Spinal cord (tissue), 10 donors: ENCODE results near the gene ADAMTSL1. TPM values are rescaled to one million over a fixed set of nuclear protein-coding genes. Genes with fewer than 3 reads are reported as not detected.
A peak's percentile ranks its signal among the peaks of the same experiment; 100 is the strongest.

Experiments used
- DNase-seq, 6 donors: peaks; one replicate each; pipeline versions ENCODE4 v3.0.0 to v3.0.0-alpha.2; 2013 to 2015; ENCODE audit warnings: low spot score in 6 of 6, low read depth in 4 of 6
- H3K27ac ChIP-seq: one replicate; pipeline ENCODE4 v1.5.1; 2013; ENCODE audit warnings: low read depth, low read length, control low read depth
- H3K27me3 ChIP-seq: one replicate; pipeline ENCODE4 v1.6.1; 2013; ENCODE audit warnings: low read length; ENCODE audit not compliant: control insufficient read depth, insufficient read depth
- H3K36me3 ChIP-seq: one replicate; pipeline ENCODE4 v1.6.1; 2013; ENCODE audit warnings: low read length; ENCODE audit not compliant: control insufficient read depth, insufficient read depth
- H3K4me1 ChIP-seq: one replicate; pipeline ENCODE4 v1.6.1; 2013; ENCODE audit warnings: low read length; ENCODE audit not compliant: control insufficient read depth, insufficient read depth
- H3K4me3 ChIP-seq: one replicate; pipeline ENCODE4 v1.5.1; 2013; ENCODE audit warnings: low read depth, low read length, control low read depth
- H3K9me3 ChIP-seq: one replicate; pipeline ENCODE4 v1.6.1; 2013; ENCODE audit warnings: low read length; ENCODE audit not compliant: control insufficient read depth, insufficient read depth
- WGBS: methylation state at CpG from one replicate; pipeline ENCODE4 v1.1.5; 2013; ENCODE audit warnings: missing lambda C conversion rate; ENCODE audit not compliant: insufficient coverage; 5-methylcytosine and 5-hydroxymethylcytosine counted together
- polyA plus RNA-seq, 2 donors: library from polyadenylated mRNA; unstranded; fragments of 120-200 nt; gene quantifications; one replicate each; pipeline ENCODE4 v1.2.1, GENCODE V29; 2013; ENCODE audit not compliant: insufficient read length in 2 of 2
- total RNA-seq, 2 donors: library from RNA; depleted of rRNA in 1 of 2; stranded (reverse); fragments of 120-200 nt in 1 of 2; fragments of >200 nt in 1 of 2; gene quantifications; one replicate each; pipeline versions ENCODE4 v1.2.3 to v1.2.4, GENCODE V29; 2013 to 2014
- donor health status: healthy.

Gene ADAMTSL1
- total and polyA plus RNA-seq, 4 donors = 21.7 to 35.3 (median 28.4) TPM

GRCh38 chr9:18479405-18479804, 5.5 kb downstream of the ADAMTSL1 start:
- Histone ChIP-seq H3K4me1 (peaks cover 3% of the 10 kb centered on the region), H3K27ac (no peak overlapping the region), H3K27me3 (no peaks in the 10 kb centered on the region), H3K9me3 (no peaks in the 10 kb centered on the region), H3K4me3 (no peak overlapping the region), H3K36me3 (no peaks in the 10 kb centered on the region)
- DNase-seq = no peak
- 55% methylated on average over 1 of the region's 3 CpGs for WGBS

DNA sequence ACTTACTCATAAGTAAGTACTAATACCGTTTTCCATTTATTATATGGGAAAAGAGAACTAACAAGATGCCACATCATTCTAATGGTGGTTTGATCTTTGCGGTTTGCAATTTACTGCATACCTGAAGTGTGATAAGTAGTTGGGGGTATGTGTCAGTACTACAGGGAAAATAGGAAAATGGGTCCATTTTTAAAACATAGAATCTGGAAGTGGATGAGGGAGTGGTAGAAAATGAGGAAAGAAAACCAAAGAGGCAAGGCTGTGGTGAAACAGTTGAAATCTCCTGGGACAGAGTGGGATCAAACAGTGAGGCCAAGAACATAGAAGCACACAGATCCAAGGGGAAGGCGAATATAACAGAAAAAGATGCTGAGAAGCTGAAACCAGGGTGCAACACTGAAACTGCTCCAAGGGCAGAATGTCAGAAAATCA, 6.7 kb downstream of the ADAMTSL1 start:
- H3K27me3 ChIP-seq = no peaks in the 10 kb centered on the region
- peaks cover 3% of the 10 kb centered on the region for H3K4me1 ChIP-seq
- H3K36me3 ChIP-seq = no peaks in the 10 kb centered on the region
- no peaks in the 10 kb centered on the region for H3K9me3 ChIP-seq
- no peak overlapping the region for H3K27ac ChIP-seq
- 60% methylated on average over 2 of the region's 3 CpGs for WGBS
- no peak for DNase-seq
- no peak overlapping the region for H3K4me3 ChIP-seq

- Histone ChIP-seq H3K4me3 (no peak overlapping the region), H3K27me3 (no peaks in the 10 kb centered on the region), H3K36me3 (no peaks in the 10 kb centered on the region), H3K9me3 (no peaks in the 10 kb centered on the region), H3K27ac (no peak overlapping the region), H3K4me1 (peaks cover 3% of the 10 kb centered on the region)
- no CpG with 5 or more reads among the region's 2 CpGs for WGBS
- DNase-seq = no peak
These were observed 8.4 kb downstream of the ADAMTSL1 start for GRCh38 chr9:18482371-18482770.

DNA sequence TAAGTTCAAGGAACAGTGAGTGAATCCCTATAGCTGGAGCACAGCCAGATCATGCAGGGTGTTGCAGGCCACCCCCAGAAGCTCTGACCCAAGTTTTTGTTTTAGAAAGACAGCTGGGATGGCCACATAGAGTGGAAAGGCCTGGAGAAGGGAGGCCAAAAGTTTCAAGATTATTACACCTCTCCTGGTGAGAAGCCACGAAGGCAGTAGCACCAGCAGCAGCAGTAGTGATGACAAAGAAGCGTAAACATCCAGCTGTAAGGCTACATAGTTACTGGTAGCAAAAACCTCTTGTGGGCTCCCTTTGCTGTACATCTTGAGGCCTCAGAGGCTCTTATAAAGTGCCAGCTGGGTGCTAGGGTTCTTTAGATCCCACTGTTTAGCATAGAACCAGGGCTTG, 11.8 kb downstream of the ADAMTSL1 start:
- Histone ChIP-seq H3K9me3 (no peaks in the 10 kb centered on the region), H3K27me3 (no peaks in the 10 kb centered on the region), H3K36me3 (no peaks in the 10 kb centered on the region), H3K27ac (no peak overlapping the region), H3K4me3 (no peak overlapping the region), H3K4me1 (peaks cover 4% of the 10 kb centered on the region)
- no peak for DNase-seq
- 60% methylated on average over 2 of the region's 2 CpGs for WGBS

DNA sequence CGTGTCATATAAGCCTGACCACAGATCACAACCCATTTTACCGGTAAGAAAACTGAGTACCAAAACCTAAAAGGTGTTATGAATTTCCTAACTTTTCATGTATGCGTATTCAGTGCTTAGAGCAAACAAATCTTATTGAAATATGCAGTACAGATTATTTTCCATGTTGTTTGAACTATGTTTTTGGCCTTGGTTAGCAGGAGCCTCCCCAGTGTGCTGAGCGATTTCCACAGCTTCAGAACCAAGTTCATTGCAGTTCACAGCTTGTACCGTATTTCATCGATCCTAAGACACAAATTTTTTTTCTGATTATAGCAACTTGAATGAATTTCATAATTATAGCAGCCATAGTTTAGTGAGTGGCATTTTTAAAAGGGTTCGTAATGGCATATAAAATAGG, 13.7 kb downstream of the ADAMTSL1 start:
- Histone ChIP-seq H3K36me3 (no peaks in the 10 kb centered on the region), H3K27ac (no peak overlapping the region), H3K9me3 (no peaks in the 10 kb centered on the region), H3K27me3 (no peaks in the 10 kb centered on the region), H3K4me1 (peaks cover 4% of the 10 kb centered on the region), H3K4me3 (no peak overlapping the region)
- WGBS = no CpG with 5 or more reads among the region's 7 CpGs
- no peak for DNase-seq

DNA sequence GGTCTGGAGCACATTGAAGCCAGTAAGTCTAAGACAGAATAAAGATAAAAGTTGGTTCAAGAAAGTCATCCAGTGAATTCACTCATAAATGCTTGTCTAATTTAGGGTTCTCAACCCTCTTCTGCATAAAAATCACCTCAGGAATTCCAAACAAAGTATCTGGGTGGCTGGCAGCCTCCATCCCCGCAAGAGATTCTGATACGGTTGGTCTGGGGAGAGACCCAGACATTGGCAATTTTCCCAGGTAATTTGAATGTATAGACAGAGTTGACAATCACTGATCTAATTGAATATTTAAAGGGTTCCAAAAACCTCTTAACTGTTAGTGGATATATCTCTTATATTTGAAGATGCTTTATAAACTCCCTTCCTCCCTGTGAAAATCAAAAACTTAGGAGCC, 14.9 kb downstream of the ADAMTSL1 start:
- no CpG with 5 or more reads among the region's 2 CpGs for WGBS
- Histone ChIP-seq H3K27me3 (no peaks in the 10 kb centered on the region), H3K4me1 (peaks cover 4% of the 10 kb centered on the region), H3K36me3 (no peaks in the 10 kb centered on the region), H3K4me3 (no peak overlapping the region), H3K27ac (no peak overlapping the region), H3K9me3 (no peaks in the 10 kb centered on the region)
- DNase-seq = no peak

GRCh38 chr9:18489861-18490260, 15.9 kb downstream of the ADAMTSL1 start:
- no peaks in the 10 kb centered on the region for H3K9me3 ChIP-seq
- WGBS = 88% methylated on average over 1 of the region's 2 CpGs
- no peaks in the 10 kb centered on the region for H3K36me3 ChIP-seq
- DNase-seq = no peak
- H3K27me3 ChIP-seq = no peaks in the 10 kb centered on the region
- H3K27ac ChIP-seq = peak overlapping the region; percentile 62
- peaks cover 4% of the 10 kb centered on the region for H3K4me1 ChIP-seq
- H3K4me3 ChIP-seq = no peak overlapping the region

GRCh38 chr9:18490641-18491370, 16.9 kb downstream of the ADAMTSL1 start:
- Histone ChIP-seq H3K36me3 (no peaks in the 10 kb centered on the region), H3K4me1 (peaks cover 4% of the 10 kb centered on the region), H3K4me3 (no peak overlapping the region), H3K9me3 (no peaks in the 10 kb centered on the region), H3K27ac (peak overlapping the region; percentile 62), H3K27me3 (no peaks in the 10 kb centered on the region)
- WGBS = 34% methylated on average over 7 of the region's 7 CpGs
- DNase-seq = peak in 2 of 6 donors; percentile 31 to 96

DNA sequence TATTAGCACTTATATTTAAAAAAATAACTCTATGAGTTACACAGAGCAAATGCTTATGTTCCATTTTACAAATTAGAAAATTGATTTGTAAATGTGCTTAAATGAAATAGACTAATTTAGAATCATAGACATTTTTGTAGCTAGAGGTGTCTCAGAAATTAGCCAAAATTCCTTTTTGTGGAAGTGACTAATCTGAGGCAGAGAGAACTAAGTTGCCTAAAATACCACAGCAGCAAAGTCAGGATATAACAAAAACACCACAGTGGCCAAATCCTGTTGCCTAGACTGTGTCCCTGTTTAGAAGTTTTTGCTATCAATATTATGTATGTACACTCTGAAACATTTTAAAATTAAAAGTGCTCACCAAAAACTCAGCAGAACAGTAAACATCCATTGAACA, 18.7 kb downstream of the ADAMTSL1 start:
- Histone ChIP-seq H3K4me1 (peaks cover 4% of the 10 kb centered on the region), H3K27me3 (no peaks in the 10 kb centered on the region), H3K4me3 (no peak overlapping the region), H3K9me3 (no peaks in the 10 kb centered on the region), H3K27ac (no peak overlapping the region), H3K36me3 (no peaks in the 10 kb centered on the region)
- no peak for DNase-seq

- Histone ChIP-seq H3K4me3 (no peak overlapping the region), H3K9me3 (no peaks in the 10 kb centered on the region), H3K4me1 (peaks cover 4% of the 10 kb centered on the region), H3K36me3 (no peaks in the 10 kb centered on the region), H3K27ac (no peak overlapping the region), H3K27me3 (no peaks in the 10 kb centered on the region)
- no CpG with 5 or more reads among the region's 3 CpGs for WGBS
- DNase-seq = peak in 2 of 6 donors; percentile 50 to 56
These were observed 19.6 kb downstream of the ADAMTSL1 start for GRCh38 chr9:18493451-18493993.
